A204.1 (cell line): ENCODE results near the gene RGS14.
"Not testable (repeated sequence)": the region's sequence is repeated elsewhere in the genome, so short reads cannot be mapped to it uniquely, and the experiment has no call there.

Source experiments
- FAIRE-seq: peaks from 2 replicates; lab custom pipeline; 2012; peaks lifted over from hg19 to GRCh38; lab: Jason Lieb, UNC

RGS14 gene

DNA sequence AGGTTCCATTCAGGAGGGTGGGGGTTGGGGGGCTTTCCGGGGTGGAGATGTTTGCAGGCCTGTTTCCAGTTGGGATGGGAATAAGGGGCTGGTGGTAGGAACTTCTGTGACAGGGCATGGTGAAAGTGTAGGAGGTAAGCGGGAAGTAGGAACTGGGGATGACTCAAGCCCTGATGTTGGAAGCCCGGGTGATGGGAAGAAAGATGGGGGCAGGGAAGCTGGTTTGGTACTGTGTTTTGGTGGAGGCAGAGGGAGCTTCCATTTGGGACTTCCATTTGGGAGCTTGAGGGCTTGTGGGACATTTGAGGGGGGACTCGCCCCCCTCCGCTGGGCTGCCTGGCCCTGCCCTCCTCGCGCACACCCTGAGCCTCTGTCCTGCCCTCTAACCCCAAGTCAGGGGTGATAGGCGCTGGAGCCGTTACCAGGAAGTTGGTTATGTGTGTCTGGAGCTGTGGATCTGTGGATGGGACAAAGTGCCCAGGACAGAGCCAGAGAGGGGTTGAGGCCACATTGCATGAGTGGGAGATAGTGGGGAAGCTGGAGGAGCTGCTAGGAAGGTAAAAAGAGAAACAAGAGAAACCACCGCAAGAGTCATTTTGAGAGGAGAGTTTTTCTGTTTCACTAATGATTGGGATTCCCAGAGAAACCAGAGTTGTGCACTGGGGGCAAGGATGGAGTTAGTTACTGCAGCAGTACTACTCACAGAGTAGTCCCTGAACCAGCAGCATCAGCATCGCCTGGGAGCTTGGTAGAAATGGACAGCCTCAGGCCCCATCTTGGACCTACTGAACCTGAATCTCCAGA lies 6.6 kb downstream of the RGS14 start:
- FAIRE-seq = no peak

- FAIRE-seq = no peak
These were observed 8.3 kb downstream of the RGS14 start for GRCh38 chr5:177365845-177366527.

GRCh38 chr5:177366528-177367322 lies 9.0 kb downstream of the RGS14 start:
- no peak for FAIRE-seq

DNA sequence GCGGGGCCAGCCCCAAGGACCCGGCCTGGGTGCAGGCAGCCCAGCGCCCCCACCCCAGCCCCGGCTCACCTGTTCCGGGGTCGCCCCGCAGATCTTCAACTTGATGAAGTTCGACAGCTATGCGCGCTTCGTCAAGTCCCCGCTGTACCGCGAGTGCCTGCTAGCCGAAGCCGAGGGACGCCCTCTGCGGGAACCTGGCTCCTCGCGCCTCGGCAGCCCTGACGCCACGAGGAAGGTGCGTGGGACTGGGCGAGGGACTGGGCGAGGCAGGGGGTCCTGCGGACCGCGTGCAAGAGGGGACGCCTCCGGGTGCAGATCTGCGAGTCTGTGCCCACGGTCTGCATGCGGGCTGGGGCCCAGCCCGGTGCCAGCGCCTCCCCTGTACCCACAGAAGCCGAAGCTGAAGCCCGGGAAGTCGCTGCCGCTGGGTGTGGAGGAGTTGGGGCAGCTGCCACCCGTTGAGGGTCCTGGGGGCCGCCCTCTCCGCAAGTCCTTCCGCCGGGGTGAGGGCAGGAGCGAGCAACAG lies 9.7 kb downstream of the RGS14 start:
- FAIRE-seq = no peak

- no peak for FAIRE-seq
These were observed 10.5 kb downstream of the RGS14 start for GRCh38 chr5:177367981-177368868.

GRCh38 chr5:177368869-177369644 lies 11.3 kb downstream of the RGS14 start:
- no peak for FAIRE-seq

DNA sequence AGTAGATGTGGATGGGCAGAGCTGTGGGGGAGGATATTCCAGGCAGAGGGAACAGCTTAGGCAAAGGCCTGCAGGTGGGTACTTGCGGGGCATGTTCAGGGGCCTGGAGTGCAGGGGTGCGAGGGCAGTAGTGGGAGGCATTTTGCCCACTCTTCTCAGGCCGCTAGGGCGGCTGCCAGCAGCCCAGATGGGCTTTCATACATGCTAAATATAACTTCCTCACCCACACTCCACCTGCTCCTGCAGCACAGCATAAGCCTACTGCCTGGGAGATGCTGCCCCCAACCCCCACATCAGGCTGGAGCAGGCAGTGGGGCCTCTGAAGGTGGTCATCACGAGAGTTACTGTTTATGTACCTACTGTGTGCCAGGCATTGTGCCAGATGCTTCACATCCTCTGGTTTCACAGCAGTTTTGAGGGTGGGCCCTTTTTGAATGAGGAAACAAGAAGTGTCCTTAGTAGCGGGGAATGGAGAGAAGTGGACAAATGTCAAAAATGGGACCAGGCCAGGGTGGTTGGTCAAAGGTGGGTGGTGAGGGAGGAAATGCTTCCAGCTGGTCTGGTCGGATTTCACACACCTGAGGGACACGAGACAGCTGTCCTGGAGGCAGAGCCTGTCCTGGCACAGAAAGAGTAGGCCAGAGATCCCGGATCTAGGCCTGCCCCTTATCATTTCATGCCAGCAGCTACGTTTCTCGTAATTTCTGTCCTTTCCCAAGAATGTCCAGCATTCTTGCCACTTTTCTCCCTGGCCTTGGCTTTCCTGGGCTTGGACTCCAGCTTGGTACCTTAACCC lies 12.1 kb downstream of the RGS14 start:
- FAIRE-seq = no peak

DNA sequence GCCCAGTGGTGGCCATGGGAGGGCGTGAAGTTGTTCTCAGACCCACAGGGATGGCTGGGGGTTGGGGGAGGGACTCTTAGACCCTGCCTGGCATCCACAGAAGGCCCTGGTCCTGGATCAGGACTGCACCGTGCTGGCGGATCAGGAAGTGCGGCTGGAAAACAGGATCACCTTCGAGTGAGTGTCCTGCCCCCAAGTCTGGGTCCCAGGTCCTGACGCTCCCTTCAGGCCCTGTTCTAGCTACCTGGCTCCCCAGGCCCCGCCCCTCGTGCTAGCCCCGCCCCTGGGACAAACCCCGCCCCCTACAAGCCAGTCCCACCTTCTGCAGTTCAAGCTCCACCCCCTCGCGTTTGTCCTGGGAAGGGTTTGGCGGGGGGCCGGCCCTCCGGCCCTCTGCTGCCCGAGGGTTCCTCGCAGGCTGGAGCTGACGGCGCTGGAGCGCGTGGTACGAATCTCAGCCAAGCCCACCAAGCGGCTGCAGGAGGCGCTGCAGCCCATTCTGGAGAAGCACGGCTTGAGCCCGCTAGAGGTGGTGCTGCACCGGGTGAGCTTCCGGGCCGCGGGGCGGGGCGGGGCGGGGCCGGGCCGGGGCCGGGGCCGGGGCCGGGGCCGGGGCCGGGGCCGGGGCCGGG lies 12.9 kb downstream of the RGS14 start:
- FAIRE-seq = no peak

DNA sequence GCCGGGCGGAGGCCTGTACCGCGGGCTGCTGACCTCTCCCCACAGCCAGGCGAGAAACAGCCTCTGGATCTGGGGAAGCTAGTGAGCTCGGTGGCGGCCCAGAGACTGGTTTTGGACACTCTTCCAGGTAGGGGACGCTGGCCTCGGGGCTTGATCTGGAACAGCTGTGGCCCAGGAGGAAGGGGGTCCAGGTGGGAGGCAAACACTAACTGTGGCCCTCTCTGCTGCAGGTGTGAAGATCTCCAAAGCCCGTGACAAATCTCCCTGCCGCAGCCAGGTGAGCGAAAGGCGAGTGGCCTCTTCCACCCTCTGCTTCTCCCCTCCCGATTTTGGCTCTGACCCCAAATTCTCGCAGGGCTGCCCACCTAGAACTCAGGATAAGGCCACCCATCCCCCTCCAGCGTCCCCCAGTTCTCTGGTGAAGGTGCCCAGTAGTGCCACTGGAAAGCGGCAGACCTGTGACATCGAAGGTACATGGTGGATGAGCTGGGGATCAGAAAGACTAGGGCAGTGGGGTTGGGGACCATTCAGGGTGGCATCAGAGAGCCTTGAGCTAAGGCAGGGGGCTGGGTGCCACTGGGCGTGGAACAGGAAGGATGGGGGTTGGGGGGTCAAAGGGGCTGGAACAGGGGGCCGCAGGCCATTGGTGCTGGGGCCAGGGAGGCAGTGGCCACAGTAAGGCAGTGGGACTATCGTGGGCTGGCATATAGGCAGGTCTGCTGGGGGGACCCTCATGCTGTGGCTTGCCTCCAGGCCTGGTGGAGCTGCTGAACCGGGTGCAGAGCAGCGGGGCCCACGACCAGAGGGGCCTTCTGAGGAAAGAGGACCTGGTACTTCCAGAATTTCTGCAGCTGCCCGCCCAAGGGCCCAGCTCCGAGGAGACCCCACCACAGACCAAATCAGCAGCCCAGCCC lies 13.7 kb downstream of the RGS14 start:
- no peak for FAIRE-seq

DNA sequence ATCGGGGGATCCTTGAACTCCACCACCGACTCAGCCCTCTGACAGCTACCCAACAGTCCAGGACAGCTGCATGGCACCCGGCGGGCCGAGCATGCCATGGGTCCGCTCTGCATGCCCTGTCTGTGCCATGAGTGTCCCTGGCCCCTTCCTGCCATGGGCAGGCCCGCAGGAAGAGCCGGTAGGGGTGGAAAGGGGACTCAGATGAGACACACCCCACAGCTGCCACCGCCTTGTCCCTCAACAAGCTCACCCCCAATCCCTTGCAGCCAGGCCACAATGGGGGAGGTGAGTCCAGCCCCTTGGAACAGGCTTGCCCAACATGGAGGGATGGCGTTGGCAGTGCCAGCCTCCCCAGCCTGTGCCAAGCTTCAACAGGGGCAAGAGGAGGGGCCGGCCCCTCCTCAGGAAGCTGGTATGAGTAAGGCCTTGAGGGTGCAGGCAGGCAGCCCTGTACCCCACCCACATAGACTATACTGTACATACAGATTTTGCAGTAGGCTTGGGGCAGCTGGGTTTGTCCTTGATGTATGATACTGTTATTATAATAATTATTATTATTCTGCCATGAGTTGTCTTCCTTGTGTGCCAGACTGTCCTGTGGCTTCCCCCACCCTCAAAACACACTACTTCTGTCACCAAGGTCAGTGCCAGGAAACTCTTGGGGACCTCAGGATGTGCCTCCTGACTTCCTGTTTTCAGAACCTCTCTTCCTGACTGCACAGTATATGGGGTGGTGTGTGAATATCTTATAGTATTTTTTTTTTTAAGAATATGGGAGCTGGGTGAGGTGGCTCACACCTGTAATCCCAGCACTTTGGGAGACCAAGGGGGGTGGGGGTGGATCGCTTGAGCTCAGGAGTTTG lies 14.5 kb downstream of the RGS14 start:
- no peak for FAIRE-seq

DNA sequence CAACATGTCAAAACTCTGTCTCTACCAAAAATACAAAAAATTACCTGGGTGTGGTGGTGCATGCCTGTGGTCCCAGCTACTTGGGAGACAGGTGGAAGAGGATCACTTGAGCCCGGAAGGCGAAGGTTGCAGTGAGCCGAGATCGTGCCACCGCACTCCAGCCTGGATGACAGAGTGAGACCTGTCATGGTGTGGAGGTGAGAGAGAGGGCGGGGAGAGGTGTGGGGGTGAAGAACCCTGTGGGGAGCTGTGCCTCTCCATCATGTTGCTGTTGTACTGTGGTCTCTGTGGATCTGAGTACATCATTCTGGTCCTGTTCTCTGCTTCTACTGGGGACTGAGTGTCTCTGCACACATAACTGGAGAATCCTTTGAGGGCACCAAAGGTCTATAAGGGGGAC lies 15.2 kb downstream of the RGS14 start:
- no peak for FAIRE-seq

DNA sequence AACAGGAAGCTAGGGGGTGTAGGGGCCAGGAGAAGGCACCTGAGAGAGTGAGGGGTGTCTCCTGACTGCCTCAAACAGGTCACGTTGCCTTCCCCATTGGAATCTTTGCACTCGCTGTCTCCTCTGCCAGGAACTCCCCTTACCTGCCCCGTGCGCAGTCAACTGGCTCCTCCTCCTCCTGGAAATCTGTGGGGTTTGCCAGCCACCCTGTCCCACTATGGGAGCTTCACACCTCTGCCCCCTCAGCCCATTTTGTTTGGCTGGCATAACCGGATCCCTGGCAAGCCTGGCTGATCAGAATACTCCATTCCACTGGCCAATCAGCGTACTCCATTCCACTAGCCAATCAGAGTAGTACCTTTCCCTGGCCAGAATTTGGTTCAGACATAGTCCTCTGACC lies 16.1 kb downstream of the RGS14 start:
- FAIRE-seq = no peak

DNA sequence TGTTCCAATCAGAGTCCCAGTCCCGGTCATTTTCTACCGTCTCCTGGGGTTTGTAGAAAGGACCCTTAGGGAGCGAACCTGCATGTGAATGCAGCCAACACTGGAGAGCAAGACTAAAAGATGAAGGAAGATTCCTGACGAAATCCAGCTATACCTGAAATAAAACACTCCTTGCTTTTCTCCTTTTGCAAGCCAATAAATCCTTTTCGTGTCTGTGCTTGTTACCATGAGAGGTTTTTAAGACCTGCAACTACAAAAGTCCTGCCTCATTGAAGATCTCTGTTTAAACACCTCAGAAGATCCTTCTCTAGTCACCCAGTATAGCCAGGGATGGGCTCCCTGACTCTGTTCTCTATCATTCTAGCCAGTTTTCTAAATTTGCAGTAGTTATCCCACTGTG lies 16.5 kb downstream of the RGS14 start:
- no peak for FAIRE-seq

DNA sequence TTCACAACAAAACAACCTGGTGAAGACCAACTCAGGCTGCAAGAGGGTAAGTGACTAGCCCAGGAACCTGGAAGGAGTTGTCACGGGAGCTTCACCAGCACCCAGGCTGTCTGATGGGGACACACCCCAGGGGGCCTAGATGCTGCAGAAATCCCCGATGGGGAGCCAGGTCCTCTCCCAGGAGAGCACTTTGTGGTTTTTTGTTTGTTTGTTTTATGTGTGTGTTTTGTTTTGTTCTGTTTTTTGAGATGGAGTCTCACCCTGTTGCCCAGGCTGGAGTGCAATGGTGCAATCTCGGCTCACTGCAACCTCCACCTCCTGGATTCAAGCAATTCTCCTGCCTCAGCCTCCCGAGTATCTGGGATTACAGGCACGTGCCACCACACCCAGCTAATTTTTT lies 17.8 kb downstream of the RGS14 start:
- FAIRE-seq = not testable (repeated sequence)

GRCh38 chr5:177376107-177376506 lies 18.4 kb downstream of the RGS14 start:
- FAIRE-seq = no peak

DNA sequence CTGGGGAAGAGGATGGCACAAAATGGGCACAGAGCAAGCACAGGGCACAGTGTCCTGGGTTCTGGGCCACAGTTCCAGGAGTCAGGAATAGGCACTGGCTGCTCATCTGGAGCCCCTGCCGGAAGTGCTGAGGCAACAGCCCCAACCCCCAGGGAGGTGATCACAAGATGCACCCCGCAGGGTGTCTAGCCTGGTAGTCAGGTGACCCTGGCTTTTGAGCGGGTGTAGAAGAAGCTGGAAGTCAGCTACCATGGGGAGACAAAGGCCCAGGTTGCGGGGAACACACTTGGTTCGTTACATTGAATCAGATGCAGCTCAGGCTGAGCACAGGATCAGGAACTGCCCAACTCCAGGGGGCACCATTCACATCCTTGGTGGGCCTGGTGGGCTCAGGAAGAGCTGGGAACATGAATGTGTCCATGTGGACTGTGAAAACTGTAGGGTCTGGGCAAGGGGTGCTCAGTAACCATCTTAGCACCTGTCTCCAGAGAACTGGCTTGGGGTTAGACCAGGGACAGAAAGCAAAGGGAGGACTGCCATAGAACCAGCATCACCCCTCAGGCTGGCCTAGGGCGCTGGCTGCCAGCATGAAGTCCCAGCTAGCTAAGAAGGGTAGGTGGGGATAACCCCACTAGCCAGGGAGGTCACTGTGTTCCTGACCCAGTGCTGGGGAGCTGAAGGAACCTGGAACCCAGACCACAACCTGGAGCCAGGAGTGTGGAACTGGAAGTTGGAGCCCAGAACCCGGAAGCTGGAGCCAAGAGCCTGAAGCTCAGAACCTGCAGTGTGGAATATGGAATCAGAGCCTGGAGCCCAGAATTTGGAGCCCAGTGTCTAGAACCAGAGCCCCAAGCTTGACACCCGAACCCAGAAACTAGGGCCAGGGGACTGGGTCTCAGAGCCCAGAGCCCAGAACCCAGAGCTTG lies 20.4 kb downstream of the RGS14 start:
- FAIRE-seq = no peak
